ENCODE measurements around the gene CORO1C.

CORO1C gene

GRCh38 chr12:108727161-108727560 is 4.2 kb downstream of the CORO1C start:
- no peaks in the 10 kb centered on the region for H3K36me3 ChIP-seq
- no peak overlapping the region for H3K27ac ChIP-seq
- H3K4me3 ChIP-seq (ENCODE audit: low read depth, low read length), result no peak overlapping the region
- no peaks in the 10 kb centered on the region for H3K9me3 ChIP-seq (ENCODE audit: severe bottlenecking)
- DNase-seq, result no peak
- no peak for TF ChIP-seq CTCF (IDR thresholded peaks at IDR 0.05; ENCODE audit: low read depth, low read length)
- no peaks in the 10 kb centered on the region for H3K27me3 ChIP-seq (ENCODE audit: insufficient read depth, low read depth, severe bottlenecking)

- no peak overlapping the region for H3K27ac ChIP-seq
- H3K36me3 ChIP-seq, result no peaks in the 10 kb centered on the region
- H3K9me3 ChIP-seq (ENCODE audit: severe bottlenecking), result no peaks in the 10 kb centered on the region
- H3K27me3 ChIP-seq (ENCODE audit: insufficient read depth, low read depth, severe bottlenecking), result no peaks in the 10 kb centered on the region
- TF ChIP-seq CTCF (IDR thresholded peaks at IDR 0.05; ENCODE audit: low read depth, low read length), result no peak
- no peak overlapping the region for H3K4me3 ChIP-seq (ENCODE audit: low read depth, low read length)
- no peak for DNase-seq
These were observed 6.5 kb downstream of the CORO1C start for GRCh38 chr12:108724890-108725151.

- no peak overlapping the region for H3K27ac ChIP-seq
These were observed 7.0 kb downstream of the CORO1C start for GRCh38 chr12:108724054-108724889.

GRCh38 chr12:108722992-108723766 is 8.1 kb downstream of the CORO1C start:
- H3K27me3 ChIP-seq (ENCODE audit: insufficient read depth, low read depth, severe bottlenecking), result no peaks in the 10 kb centered on the region
- H3K9me3 ChIP-seq (ENCODE audit: severe bottlenecking), result no peaks in the 10 kb centered on the region
- no peak for DNase-seq
- H3K4me3 ChIP-seq (ENCODE audit: low read depth, low read length), result no peak overlapping the region
- no peak for TF ChIP-seq CTCF (IDR thresholded peaks at IDR 0.05; ENCODE audit: low read depth, low read length)
- H3K27ac ChIP-seq, result no peak overlapping the region
- no peaks in the 10 kb centered on the region for H3K36me3 ChIP-seq

More at GRCh38 chr12:108724054-108724889, 7.0 kb downstream of the CORO1C start:
- no peaks in the 10 kb centered on the region for H3K9me3 ChIP-seq (ENCODE audit: severe bottlenecking)
- DNase-seq, result no peak
- TF ChIP-seq CTCF (IDR thresholded peaks at IDR 0.05; ENCODE audit: low read depth, low read length), result no peak
- H3K36me3 ChIP-seq, result no peaks in the 10 kb centered on the region
- no peak overlapping the region for H3K4me3 ChIP-seq (ENCODE audit: low read depth, low read length)
- H3K27me3 ChIP-seq (ENCODE audit: insufficient read depth, low read depth, severe bottlenecking), result no peaks in the 10 kb centered on the region

- no peak for DNase-seq
- H3K4me3 ChIP-seq (ENCODE audit: low read depth, low read length), result no peak overlapping the region
- no peak overlapping the region for H3K27ac ChIP-seq
- H3K27me3 ChIP-seq (ENCODE audit: insufficient read depth, low read depth, severe bottlenecking), result no peaks in the 10 kb centered on the region
- H3K36me3 ChIP-seq, result peaks cover 4% of the 10 kb centered on the region; the same call in 1 of the 2 replicates
- TF ChIP-seq CTCF (IDR thresholded peaks at IDR 0.05; ENCODE audit: low read depth, low read length), result no peak
- H3K9me3 ChIP-seq (ENCODE audit: severe bottlenecking), result no peaks in the 10 kb centered on the region
These were observed 8.9 kb downstream of the CORO1C start for GRCh38 chr12:108722463-108722862.

Data from WERI-Rb-1 (cell line).